Astrocyte (in vitro differentiated cells and primary cell): Measurements from ENCODE around the gene FAM83C. TPM values are rescaled to one million over a fixed set of nuclear protein-coding genes. Genes with fewer than 3 reads are reported as not detected.
"Not testable (repeated sequence)": the region's sequence is repeated elsewhere in the genome, so short reads cannot be mapped to it uniquely, and the experiment has no call there.

Experiments used
- DNase-seq: peaks from one replicate; pipeline ENCODE4 v3.0.0-alpha.2; 2010; ENCODE audit warnings: low read depth
- FAIRE-seq: peaks from 2 replicates; lab custom pipeline; 2011; peaks lifted over from hg19 to GRCh38; lab: Jason Lieb, UNC
- H2AFZ ChIP-seq: 2 replicates; pipeline ENCODE4 v1.6.0; 2012; ENCODE audit warnings: low read depth, low read length, inconsistent platforms
- H3K27ac ChIP-seq: 2 replicates; pipeline ENCODE4 v1.5.1; 2011; ENCODE audit warnings: low read depth, low read length, inconsistent platforms
- H3K27me3 ChIP-seq: 2 replicates; pipeline ENCODE4 v1.6.0; 2011; ENCODE audit warnings: low read length, inconsistent platforms; ENCODE audit not compliant: insufficient read depth
- H3K36me3 ChIP-seq: 2 replicates; pipeline ENCODE4 v1.5.1; 2011; ENCODE audit warnings: low read length, inconsistent platforms; ENCODE audit not compliant: insufficient read depth
- H3K4me1 ChIP-seq: 2 replicates; pipeline ENCODE4 v1.5.1; 2011; ENCODE audit warnings: low read length, inconsistent platforms; ENCODE audit not compliant: insufficient read depth
- H3K4me2 ChIP-seq: 2 replicates; pipeline ENCODE4 v1.6.0; 2012; ENCODE audit warnings: low read length, inconsistent platforms
- H3K4me3 ChIP-seq: 2 replicates; pipeline ENCODE4 v1.5.1; 2011; ENCODE audit warnings: low read depth, mild to moderate bottlenecking, low read length, inconsistent platforms; ENCODE audit not compliant: insufficient read depth
- H3K79me2 ChIP-seq: 2 replicates; pipeline ENCODE4 v1.6.0; 2012; ENCODE audit warnings: mild to moderate bottlenecking, low read length, inconsistent platforms; ENCODE audit not compliant: insufficient read depth
- H3K9ac ChIP-seq: 2 replicates; pipeline ENCODE4 v1.6.0; 2012; ENCODE audit warnings: mild to moderate bottlenecking, low read length, inconsistent platforms
- H3K9me3 ChIP-seq: 2 replicates; pipeline ENCODE4 v1.5.1; 2012; ENCODE audit warnings: low read depth, mild to moderate bottlenecking, low read length, inconsistent platforms; ENCODE audit not compliant: insufficient read depth
- H4K20me1 ChIP-seq: 2 replicates; pipeline ENCODE4 v1.6.0; 2012; ENCODE audit warnings: low read length, inconsistent platforms; ENCODE audit not compliant: insufficient read depth
- H3K27ac Mint-ChIP-seq: one replicate; pipeline ENCODE4 v1.8.0; 2021; ENCODE audit warnings: mild to moderate bottlenecking, mixed read lengths; ENCODE audit not compliant: unreplicated experiment
- H3K27me3 Mint-ChIP-seq: one replicate; pipeline ENCODE4 v1.8.0; 2021; ENCODE audit warnings: low read depth, mixed read lengths; ENCODE audit not compliant: unreplicated experiment
- H3K36me3 Mint-ChIP-seq: one replicate; pipeline ENCODE4 v1.8.0; 2021; ENCODE audit warnings: low read depth, mixed read lengths; ENCODE audit not compliant: unreplicated experiment
- H3K4me1 Mint-ChIP-seq: one replicate; pipeline ENCODE4 v1.8.0; 2021; ENCODE audit warnings: low read depth, mixed read lengths; ENCODE audit not compliant: unreplicated experiment
- H3K4me3 Mint-ChIP-seq: one replicate; pipeline ENCODE4 v1.8.0; 2021; ENCODE audit warnings: mild to moderate bottlenecking, moderate library complexity, mixed read lengths; ENCODE audit not compliant: unreplicated experiment
- H3K9me3 Mint-ChIP-seq: one replicate; pipeline ENCODE4 v1.8.0; 2021; ENCODE audit warnings: mild to moderate bottlenecking, mixed read lengths; ENCODE audit not compliant: unreplicated experiment
- CTCF ChIP-seq: IDR thresholded peaks from 2 replicates; pipeline ENCODE4 v1.5.1; 2011; ENCODE audit warnings: low read depth, mild to moderate bottlenecking, inconsistent platforms, low read length, moderate library complexity; ENCODE audit not compliant: insufficient read depth
- EZH2 ChIP-seq: IDR thresholded peaks from 2 replicates; pipeline ENCODE4 v1.6.1; 2012; ENCODE audit warnings: mild to moderate bottlenecking, low read length, inconsistent platforms; ENCODE audit not compliant: insufficient read depth
- total RNA-seq: library from RNA; stranded (reverse); gene quantifications from 2 replicates; pipeline ENCODE4 v1.2.1, GENCODE V29; 2021

Gene FAM83C
- total RNA-seq, 1 donor from 2014 or later: not detected

GRCh38 chr20:35253010-35253409, 39.2 kb downstream of the FAM83C start:
- H3K4me3 Mint-ChIP-seq: no peak overlapping the region
- Histone ChIP-seq H2AFZ (no peak overlapping the region), H3K9ac (no peak overlapping the region), H3K9me3 (no peaks in the 10 kb centered on the region), H3K4me1 (peaks cover 12% of the 10 kb centered on the region), H3K4me2 (no peak overlapping the region), H4K20me1 (no peaks in the 10 kb centered on the region), H3K4me3 (no peak overlapping the region), H3K79me2 (no peaks in the 10 kb centered on the region), H3K36me3 (no peaks in the 10 kb centered on the region), H3K27me3 (no peaks in the 10 kb centered on the region), H3K27ac (no peak overlapping the region)
- H3K27me3 Mint-ChIP-seq: peaks cover 2% of the 10 kb centered on the region
- peaks cover 4% of the 10 kb centered on the region for H3K4me1 Mint-ChIP-seq
- TF ChIP-seq EZH2: no peak
- no peak for TF ChIP-seq CTCF
- peaks cover 9% of the 10 kb centered on the region for H3K36me3 Mint-ChIP-seq
- DNase-seq (no peak), FAIRE-seq (no peak)
- H3K9me3 Mint-ChIP-seq: no peaks in the 10 kb centered on the region
- no peak overlapping the region for H3K27ac Mint-ChIP-seq

GRCh38 chr20:35252598-35252997, 39.6 kb downstream of the FAM83C start:
- H3K4me2 ChIP-seq, H3K4me3 Mint-ChIP-seq, H3K27me3 Mint-ChIP-seq, H3K36me3 Mint-ChIP-seq, DNase-seq, H3K27me3 ChIP-seq, H3K36me3 ChIP-seq, H3K27ac Mint-ChIP-seq, H3K4me3 ChIP-seq, H3K4me1 ChIP-seq, H3K9ac ChIP-seq, FAIRE-seq, H4K20me1 ChIP-seq, H3K27ac ChIP-seq, H2AFZ ChIP-seq, H3K9me3 Mint-ChIP-seq, H3K4me1 Mint-ChIP-seq, H3K9me3 ChIP-seq, H3K79me2 ChIP-seq: not testable (repeated sequence)

GRCh38 chr20:35252037-35252461, 40.2 kb downstream of the FAM83C start:
- Histone ChIP-seq H4K20me1 (no peaks in the 10 kb centered on the region), H3K36me3 (no peaks in the 10 kb centered on the region), H3K27ac (no peak overlapping the region), H3K27me3 (no peaks in the 10 kb centered on the region), H3K4me2 (no peak overlapping the region), H3K79me2 (no peaks in the 10 kb centered on the region), H3K4me3 (no peak overlapping the region), H3K9me3 (no peaks in the 10 kb centered on the region), H3K9ac (no peak overlapping the region), H2AFZ (no peak overlapping the region), H3K4me1 (peaks cover 3% of the 10 kb centered on the region)
- Mint-ChIP-seq H3K27ac (no peak overlapping the region), H3K36me3 (peaks cover 12% of the 10 kb centered on the region), H3K4me1 (peaks cover 4% of the 10 kb centered on the region), H3K27me3 (peaks cover 2% of the 10 kb centered on the region), H3K4me3 (no peak overlapping the region), H3K9me3 (peaks cover 2% of the 10 kb centered on the region)
- no peak for FAIRE-seq
- no peak for TF ChIP-seq CTCF
- no peak for TF ChIP-seq EZH2
- DNase-seq: no peak
